Calu3 (cell line): Measurements from ENCODE around the gene BOD1L1. TPM values are rescaled to one million over a fixed set of nuclear protein-coding genes. Genes with fewer than 3 reads are reported as not detected.

Experiments
- BruUV-seq: library from RNA; stranded (reverse); fragments of 400-500 nt; replicated peaks from 2 replicates; lab custom pipeline; 2021; lab: Mats Ljungman, UMichigan
- CTCF ChIA-PET: fragments of 300-600 bp; sonication (Branson Sonifier 250); formaldehyde crosslinking; loops from one replicate; lab custom pipeline; 2022; ENCODE audit warnings: antibody characterized with exemption; lab: Charles Lee
- DNase-seq: peaks from one replicate; pipeline ENCODE4 v3.0.0; 2022
- H3K27ac Mint-ChIP-seq: one replicate; pipeline ENCODE4 v1.8.0; 2022; ENCODE audit warnings: mixed read lengths; ENCODE audit not compliant: unreplicated experiment
- H3K27me3 Mint-ChIP-seq: one replicate; pipeline ENCODE4 v1.8.0; 2022; ENCODE audit warnings: mixed read lengths; ENCODE audit not compliant: unreplicated experiment
- H3K36me3 Mint-ChIP-seq: one replicate; pipeline ENCODE4 v1.8.0; 2022; ENCODE audit warnings: mild to moderate bottlenecking, moderate library complexity, mixed read lengths; ENCODE audit not compliant: insufficient read depth, unreplicated experiment
- H3K4me1 Mint-ChIP-seq: one replicate; pipeline ENCODE4 v1.8.0; 2022; ENCODE audit warnings: mild to moderate bottlenecking, low read depth, mixed read lengths; ENCODE audit not compliant: unreplicated experiment
- H3K4me3 Mint-ChIP-seq: one replicate; pipeline ENCODE4 v1.8.0; 2022; ENCODE audit warnings: mild to moderate bottlenecking, low read depth, moderate library complexity, mixed read lengths; ENCODE audit not compliant: unreplicated experiment
- H3K9me3 Mint-ChIP-seq: one replicate; pipeline ENCODE4 v1.8.0; 2022; ENCODE audit warnings: low read depth, mixed read lengths; ENCODE audit not compliant: unreplicated experiment
- CTCF ChIP-seq: fragments of 200-600 bp; IDR thresholded peaks from one replicate; pipeline ENCODE4 v1.8.0; 2022; ENCODE audit warnings: antibody characterized with exemption; ENCODE audit not compliant: unreplicated experiment
- intact Hi-C: fragments of 100-400 bp; cut with micrococcal nuclease; formaldehyde crosslinking; loops from one replicate; pipeline ENCODE4 v1.10.0; 2022; ENCODE audit not compliant: unreplicated experiment
- total RNA-seq: library from RNA; stranded (reverse); gene quantifications from 2 replicates; pipeline ENCODE4 v1.2.3, GENCODE V29; 2022

The BOD1L1 gene
- total RNA-seq, 1 experiment from 2014 or later, result 25.7 TPM

DNA sequence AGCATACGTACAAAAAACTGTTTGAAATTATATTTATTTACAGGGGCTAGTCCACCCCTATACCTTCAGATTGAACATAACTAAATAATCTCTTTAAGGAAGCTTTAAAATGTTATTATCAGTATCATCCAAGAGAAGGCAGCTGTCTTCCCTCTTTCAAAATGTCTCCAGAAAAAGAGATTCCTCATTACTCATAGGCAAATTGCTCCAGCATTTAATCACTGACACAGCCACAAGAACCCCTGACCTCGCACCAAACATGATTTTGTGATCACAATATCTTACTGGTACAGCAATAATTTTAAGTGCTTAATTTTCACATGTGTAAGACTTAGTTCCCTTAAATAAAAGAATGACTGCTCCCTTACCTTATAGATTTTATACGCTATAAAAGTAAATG is 9.7 kb downstream of the BOD1L1 start:
- H3K9me3 Mint-ChIP-seq, result no peaks in the 10 kb centered on the region
- DNase-seq, result no peak
- no peak for TF ChIP-seq CTCF
- H3K4me3 Mint-ChIP-seq, result no peak overlapping the region
- no peak overlapping the region for H3K27ac Mint-ChIP-seq
- intact Hi-C loops, result no loop called here
- peaks cover 10% of the 10 kb centered on the region for H3K4me1 Mint-ChIP-seq
- BruUV-seq, result no TSS peak
- CTCF ChIA-PET, result no interaction called here
- H3K27me3 Mint-ChIP-seq, result no peaks in the 10 kb centered on the region
- H3K36me3 Mint-ChIP-seq, result peaks cover 6% of the 10 kb centered on the region

DNA sequence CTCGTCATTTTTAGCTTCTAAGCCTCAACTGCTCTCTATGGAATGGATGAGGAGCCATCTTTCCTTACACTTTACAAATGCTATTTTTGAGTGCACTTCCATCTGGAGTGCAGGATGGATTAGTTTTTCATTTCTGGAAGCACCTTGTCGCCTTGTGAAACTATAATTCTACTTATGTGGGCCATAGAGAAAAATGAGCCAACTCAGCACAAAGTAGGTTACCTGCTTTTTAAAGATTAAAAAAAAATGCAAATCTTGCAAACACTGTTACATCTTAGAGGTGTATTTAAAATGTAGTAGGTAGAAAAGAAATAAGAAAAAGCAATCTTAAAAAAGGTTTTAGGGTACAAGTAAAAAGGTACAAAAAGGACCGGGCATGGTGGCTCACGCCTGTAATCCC is 10.9 kb downstream of the BOD1L1 start:
- DNase-seq, result no peak
- H3K36me3 Mint-ChIP-seq, result peaks cover 6% of the 10 kb centered on the region
- H3K4me1 Mint-ChIP-seq, result peaks cover 10% of the 10 kb centered on the region
- CTCF ChIA-PET, result no interaction called here
- no peaks in the 10 kb centered on the region for H3K9me3 Mint-ChIP-seq
- H3K27ac Mint-ChIP-seq, result no peak overlapping the region
- no peak overlapping the region for H3K4me3 Mint-ChIP-seq
- no peaks in the 10 kb centered on the region for H3K27me3 Mint-ChIP-seq
- no peak for TF ChIP-seq CTCF
- intact Hi-C loops, result no loop called here
- BruUV-seq, result no TSS peak

DNA sequence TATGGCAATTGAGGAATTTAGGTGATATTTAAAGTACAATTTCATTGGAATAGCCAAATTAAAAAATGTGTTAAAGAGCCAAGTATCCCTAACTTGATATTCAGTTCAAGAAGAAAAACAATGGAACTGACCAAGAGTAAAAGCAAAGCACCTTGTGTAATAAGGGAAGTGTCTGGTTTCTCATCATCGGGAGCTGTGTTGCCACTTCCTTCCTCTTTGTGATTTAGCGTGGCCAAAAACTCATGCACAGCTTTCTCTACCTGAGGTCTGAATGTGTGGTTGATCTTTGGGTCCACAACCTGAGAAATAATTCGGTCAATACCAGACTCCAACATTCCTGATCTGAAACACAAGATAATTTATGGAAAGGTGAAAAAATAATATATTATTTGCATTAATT is 12.4 kb downstream of the BOD1L1 start:
- H3K4me1 Mint-ChIP-seq, result peaks cover 4% of the 10 kb centered on the region
- H3K9me3 Mint-ChIP-seq, result no peaks in the 10 kb centered on the region
- H3K27me3 Mint-ChIP-seq, result no peaks in the 10 kb centered on the region
- H3K4me3 Mint-ChIP-seq, result no peak overlapping the region
- no TSS peak for BruUV-seq
- TF ChIP-seq CTCF, result no peak
- peaks cover 6% of the 10 kb centered on the region for H3K36me3 Mint-ChIP-seq
- intact Hi-C loops, result no loop called here
- CTCF ChIA-PET, result no interaction called here
- no peak overlapping the region for H3K27ac Mint-ChIP-seq
- DNase-seq, result no peak

DNA sequence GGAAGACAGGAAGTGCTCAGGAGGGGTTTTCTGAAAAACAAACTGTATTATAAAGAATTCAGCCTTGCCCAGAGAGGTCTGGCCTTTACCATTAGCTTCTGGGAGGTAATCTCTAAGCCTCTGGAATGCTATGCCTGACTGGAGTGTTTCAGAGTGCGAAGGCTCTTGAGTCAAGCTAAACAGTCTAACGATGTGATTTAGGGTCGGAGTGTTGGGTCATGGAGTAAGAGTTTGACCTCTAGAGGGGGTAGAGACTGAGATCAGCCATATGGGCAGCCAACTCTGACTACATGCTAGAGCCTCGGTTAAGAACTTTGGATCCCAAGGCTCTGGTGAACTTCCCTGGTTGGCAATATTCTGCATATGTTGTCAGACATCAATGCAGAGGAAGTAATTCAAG is 15.0 kb downstream of the BOD1L1 start:
- H3K36me3 Mint-ChIP-seq, result peaks cover 6% of the 10 kb centered on the region
- intact Hi-C loops, result no loop called here
- no peaks in the 10 kb centered on the region for H3K4me1 Mint-ChIP-seq
- H3K9me3 Mint-ChIP-seq, result no peaks in the 10 kb centered on the region
- H3K27ac Mint-ChIP-seq, result no peak overlapping the region
- no peak for TF ChIP-seq CTCF
- DNase-seq, result no peak
- CTCF ChIA-PET, result no interaction called here
- no peak overlapping the region for H3K4me3 Mint-ChIP-seq
- H3K27me3 Mint-ChIP-seq, result no peaks in the 10 kb centered on the region
- no TSS peak for BruUV-seq
